ENCODE data around the gene CAND1.

CAND1 gene

DNA sequence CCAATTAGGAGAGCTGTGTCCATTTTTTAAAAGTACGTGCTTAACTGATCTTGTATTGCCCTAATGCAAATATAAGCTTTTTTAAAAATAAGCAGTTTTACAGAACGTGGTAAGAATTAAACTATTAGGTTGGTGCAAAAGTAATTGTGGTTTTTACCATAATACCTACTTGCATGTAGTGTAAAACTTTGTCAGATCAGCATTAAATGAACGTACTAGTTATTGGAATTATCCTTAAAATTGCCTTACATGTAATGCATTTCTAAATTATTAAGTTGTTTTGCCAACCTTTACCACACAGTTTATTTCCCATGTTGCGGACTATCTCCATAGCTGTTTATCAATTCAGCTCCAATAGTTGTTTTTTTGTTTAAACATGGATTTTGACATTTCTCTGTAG lies 10.9 kb downstream of the CAND1 start:
- no peak for DNase-seq

DNA sequence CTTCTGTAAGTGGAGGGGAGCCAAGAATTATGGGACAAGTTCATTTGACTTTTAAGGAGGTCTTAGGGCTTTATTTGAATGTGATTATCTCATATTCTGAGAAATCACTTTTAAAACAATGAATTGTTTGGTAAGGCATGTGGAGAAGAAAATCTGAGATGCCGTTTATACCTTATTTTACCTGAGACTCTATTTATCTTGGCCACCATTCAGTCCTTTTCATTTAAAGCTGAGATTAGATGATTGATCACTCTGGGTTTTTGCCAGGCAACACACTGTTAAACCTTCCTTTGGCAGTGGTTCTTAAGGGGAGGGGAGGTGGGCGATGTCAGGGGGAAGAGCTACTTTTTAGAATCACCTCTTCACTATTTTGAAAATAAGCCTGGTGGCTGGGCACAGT lies 11.4 kb downstream of the CAND1 start:
- Histone ChIP-seq H3K4me1 (peaks cover 0 to 62% (median 25%) of the 10 kb centered on the region in 4 donors), H3K36me3 (peaks cover 0 to 9% (median 4%) of the 10 kb centered on the region in 3 donors), H3K27ac (no peak overlapping the region), H3K4me3 (no peak overlapping the region), H3K27me3 (no peaks in the 10 kb centered on the region), H3K9me3 (no peaks in the 10 kb centered on the region)
- no peak for DNase-seq
- intact Hi-C loops (cut with DNase I; ENCODE audit: low total_unique reads), result no loop called here
- TF ChIP-seq, protein P1, sequence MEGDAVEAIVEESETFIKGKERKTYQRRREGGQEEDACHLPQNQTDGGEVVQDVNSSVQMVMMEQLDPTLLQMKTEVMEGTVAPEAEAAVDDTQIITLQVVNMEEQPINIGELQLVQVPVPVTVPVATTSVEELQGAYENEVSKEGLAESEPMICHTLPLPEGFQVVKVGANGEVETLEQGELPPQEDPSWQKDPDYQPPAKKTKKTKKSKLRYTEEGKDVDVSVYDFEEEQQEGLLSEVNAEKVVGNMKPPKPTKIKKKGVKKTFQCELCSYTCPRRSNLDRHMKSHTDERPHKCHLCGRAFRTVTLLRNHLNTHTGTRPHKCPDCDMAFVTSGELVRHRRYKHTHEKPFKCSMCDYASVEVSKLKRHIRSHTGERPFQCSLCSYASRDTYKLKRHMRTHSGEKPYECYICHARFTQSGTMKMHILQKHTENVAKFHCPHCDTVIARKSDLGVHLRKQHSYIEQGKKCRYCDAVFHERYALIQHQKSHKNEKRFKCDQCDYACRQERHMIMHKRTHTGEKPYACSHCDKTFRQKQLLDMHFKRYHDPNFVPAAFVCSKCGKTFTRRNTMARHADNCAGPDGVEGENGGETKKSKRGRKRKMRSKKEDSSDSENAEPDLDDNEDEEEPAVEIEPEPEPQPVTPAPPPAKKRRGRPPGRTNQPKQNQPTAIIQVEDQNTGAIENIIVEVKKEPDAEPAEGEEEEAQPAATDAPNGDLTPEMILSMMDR (IDR thresholded peaks at IDR 0.05), result no peak

More for the DNA sequence above, 10.9 kb downstream of the CAND1 start:
- peaks cover 0 to 67% (median 29%) of the 10 kb centered on the region in 4 donors for H3K4me1 ChIP-seq
- TF ChIP-seq, protein P1 (IDR thresholded peaks at IDR 0.05), result no peak
- H3K9me3 ChIP-seq, result no peaks in the 10 kb centered on the region
- no peak overlapping the region for H3K4me3 ChIP-seq
- no peak overlapping the region for H3K27ac ChIP-seq
- intact Hi-C loops (cut with DNase I; ENCODE audit: low total_unique reads), result no loop called here
- no peaks in the 10 kb centered on the region for H3K27me3 ChIP-seq
- peaks cover 0 to 9% (median 4%) of the 10 kb centered on the region in 3 donors for H3K36me3 ChIP-seq

DNA sequence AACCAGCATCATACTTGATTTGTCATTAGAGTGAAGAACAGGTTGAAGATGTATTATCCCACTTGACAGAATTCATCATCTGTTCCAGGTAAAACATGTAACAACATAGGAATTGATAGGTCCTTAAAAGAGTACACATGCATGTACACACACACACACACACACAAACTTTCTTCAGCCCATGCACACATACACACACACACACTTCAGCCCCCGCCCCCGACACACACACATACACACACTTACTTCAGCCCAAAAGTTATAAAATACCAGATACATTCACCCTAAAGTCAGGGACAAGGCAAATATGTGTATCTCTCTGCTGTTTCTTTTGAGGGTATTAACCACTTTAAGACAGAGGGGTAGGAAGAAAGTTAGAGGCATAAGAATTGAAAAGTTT lies 15.4 kb downstream of the CAND1 start:
- Histone ChIP-seq H3K4me3 (no peak overlapping the region), H3K36me3 (peaks cover 0 to 16% (median 4%) of the 10 kb centered on the region in 3 donors), H3K27me3 (no peaks in the 10 kb centered on the region), H3K27ac (no peak overlapping the region), H3K9me3 (no peaks in the 10 kb centered on the region), H3K4me1 (peaks cover 0 to 24% (median 11%) of the 10 kb centered on the region in 4 donors)
- TF ChIP-seq, protein P1 (IDR thresholded peaks at IDR 0.05), result no peak
- intact Hi-C loops (cut with DNase I; ENCODE audit: low total_unique reads), result no loop called here
- DNase-seq, result no peak

DNA sequence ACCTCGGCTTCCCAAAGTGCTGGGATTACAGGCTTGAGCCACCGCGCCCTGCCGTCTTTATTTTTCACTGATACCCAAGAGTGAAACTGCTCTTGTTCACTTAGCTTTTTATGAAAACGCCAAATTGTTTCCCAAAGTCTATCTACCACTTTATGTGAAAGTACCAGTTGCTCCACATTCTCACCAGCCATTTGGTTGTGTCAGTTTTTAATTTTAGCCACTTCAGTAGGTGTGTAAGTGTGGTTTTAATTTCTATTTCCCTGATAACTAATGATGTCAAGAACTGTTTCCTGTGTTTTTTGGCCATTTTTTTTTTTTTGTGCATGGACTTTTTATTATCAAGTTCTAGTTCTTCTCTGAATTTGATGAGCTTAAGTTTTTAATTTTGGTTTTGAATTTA lies 17.1 kb downstream of the CAND1 start:
- H3K4me1 ChIP-seq, result peaks cover 0 to 12% (median 3%) of the 10 kb centered on the region in 4 donors
- no peak for DNase-seq
- intact Hi-C loops (cut with DNase I; ENCODE audit: low total_unique reads), result no loop called here
- no peaks in the 10 kb centered on the region for H3K27me3 ChIP-seq
- no peaks in the 10 kb centered on the region for H3K9me3 ChIP-seq
- H3K4me3 ChIP-seq, result no peak overlapping the region
- no peak overlapping the region for H3K27ac ChIP-seq
- TF ChIP-seq, protein P1 (IDR thresholded peaks at IDR 0.05), result no peak
- peaks cover 0 to 16% (median 4%) of the 10 kb centered on the region in 3 donors for H3K36me3 ChIP-seq

DNA sequence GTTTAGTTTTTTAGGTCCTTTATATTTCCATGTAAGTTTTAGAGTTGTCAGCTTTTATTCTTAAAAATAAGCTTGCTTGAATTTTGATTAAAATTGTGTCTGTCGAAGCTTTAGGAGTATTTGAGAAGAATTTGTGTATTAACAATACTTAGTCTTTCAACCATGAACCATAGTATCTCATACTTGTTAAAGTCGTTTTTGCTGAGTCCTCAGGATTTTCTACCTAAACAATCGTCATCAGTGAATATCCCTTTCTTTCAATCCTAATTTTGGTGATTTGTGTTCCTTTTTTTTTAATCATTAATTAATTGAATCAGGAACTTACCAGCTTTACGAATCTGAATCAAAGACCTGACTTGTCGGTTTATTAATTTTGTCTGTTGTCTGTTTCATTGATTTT lies 18.2 kb downstream of the CAND1 start:
- H3K27me3 ChIP-seq, result no peaks in the 10 kb centered on the region

More for the DNA sequence above, 18.2 kb downstream of the CAND1 start:
- peaks cover 0 to 15% (median 4%) of the 10 kb centered on the region in 3 donors for H3K36me3 ChIP-seq
- no peak overlapping the region for H3K4me3 ChIP-seq
- TF ChIP-seq, protein P1 (IDR thresholded peaks at IDR 0.05), result no peak
- no peak overlapping the region for H3K27ac ChIP-seq
- intact Hi-C loops (cut with DNase I; ENCODE audit: low total_unique reads), result no loop called here
- DNase-seq, result no peak
- no peaks in the 10 kb centered on the region for H3K9me3 ChIP-seq
- peaks cover 0 to 6% (median 3%) of the 10 kb centered on the region in 4 donors for H3K4me1 ChIP-seq

Measured in tibial artery (tissue), 4 donors.